ENCODE results near the gene EXD2. TPM values are rescaled to one million over a fixed set of nuclear protein-coding genes. Genes with fewer than 3 reads are reported as not detected.
"Not testable (repeated sequence)": the region's sequence is repeated elsewhere in the genome, so short reads cannot be mapped to it uniquely, and the experiment has no call there.

Gene EXD2
- total and polyA plus RNA-seq, 11 donors, result 7.2 to 20.9 (median 16.1) TPM

DNA sequence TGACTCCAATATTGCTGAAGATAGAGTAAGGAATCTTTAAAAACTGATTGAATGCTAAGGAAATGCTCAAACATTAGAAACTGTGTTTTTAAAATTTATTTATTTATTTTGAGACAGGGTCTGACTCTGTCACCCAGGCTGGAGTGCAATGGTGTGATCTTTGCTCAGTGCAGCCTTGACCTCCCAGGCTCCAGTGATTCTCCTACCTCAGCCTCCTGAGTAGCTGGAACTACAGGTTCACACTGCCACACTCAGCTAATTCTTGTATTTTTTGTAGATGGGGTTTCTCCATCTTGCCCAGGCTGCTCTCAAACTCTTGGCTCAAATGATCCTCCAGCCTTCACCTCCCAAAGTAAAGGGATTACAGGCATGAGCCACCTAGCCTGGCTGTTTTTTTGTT, 35.1 kb upstream of the EXD2 start:
- TF ChIP-seq, protein P1, sequence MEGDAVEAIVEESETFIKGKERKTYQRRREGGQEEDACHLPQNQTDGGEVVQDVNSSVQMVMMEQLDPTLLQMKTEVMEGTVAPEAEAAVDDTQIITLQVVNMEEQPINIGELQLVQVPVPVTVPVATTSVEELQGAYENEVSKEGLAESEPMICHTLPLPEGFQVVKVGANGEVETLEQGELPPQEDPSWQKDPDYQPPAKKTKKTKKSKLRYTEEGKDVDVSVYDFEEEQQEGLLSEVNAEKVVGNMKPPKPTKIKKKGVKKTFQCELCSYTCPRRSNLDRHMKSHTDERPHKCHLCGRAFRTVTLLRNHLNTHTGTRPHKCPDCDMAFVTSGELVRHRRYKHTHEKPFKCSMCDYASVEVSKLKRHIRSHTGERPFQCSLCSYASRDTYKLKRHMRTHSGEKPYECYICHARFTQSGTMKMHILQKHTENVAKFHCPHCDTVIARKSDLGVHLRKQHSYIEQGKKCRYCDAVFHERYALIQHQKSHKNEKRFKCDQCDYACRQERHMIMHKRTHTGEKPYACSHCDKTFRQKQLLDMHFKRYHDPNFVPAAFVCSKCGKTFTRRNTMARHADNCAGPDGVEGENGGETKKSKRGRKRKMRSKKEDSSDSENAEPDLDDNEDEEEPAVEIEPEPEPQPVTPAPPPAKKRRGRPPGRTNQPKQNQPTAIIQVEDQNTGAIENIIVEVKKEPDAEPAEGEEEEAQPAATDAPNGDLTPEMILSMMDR (IDR thresholded peaks at IDR 0.05), result no peak
- TF ChIP-seq POLR2A (IDR thresholded peaks at IDR 0.05), result no peak
- Histone ChIP-seq H3K4me3 (no peak overlapping the region), H3K27me3 (no peaks in the 10 kb centered on the region), H3K36me3 (no peaks in the 10 kb centered on the region), H3K27ac (no peak overlapping the region), H3K4me1 (peaks cover 0 to 12% (median 6%) of the 10 kb centered on the region in 12 donors), H3K9me3 (no peaks in the 10 kb centered on the region)
- no peak for ATAC-seq
- intact Hi-C loops (cut with DNase I), result loop anchor here in 4 of 10 donors (10.0 kb wide), 2 partner anchors 69 to 209 kb away; no protein-coding TSS in a partner anchor
- no peak for DNase-seq

DNA sequence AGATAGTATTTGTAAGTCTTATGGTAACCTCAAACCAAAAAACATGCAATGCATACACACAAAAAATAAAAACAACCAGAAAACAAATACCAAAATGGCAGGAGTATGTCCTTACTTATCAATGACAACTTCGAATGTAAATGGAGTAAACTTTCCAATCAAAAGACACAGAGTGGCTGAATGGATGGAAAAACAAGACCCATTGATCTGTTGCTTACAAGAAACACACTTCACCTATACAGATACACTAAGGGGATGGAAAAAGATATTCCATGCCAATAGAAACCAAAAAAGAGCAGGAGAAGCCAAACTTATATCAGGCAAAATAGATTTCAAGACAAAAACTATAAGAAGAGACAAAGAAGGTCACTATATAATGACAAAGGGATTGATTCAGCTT, 29.7 kb upstream of the EXD2 start:
- 70 to 84% (median 73%) methylated on average over 1 of the region's 1 CpG for WGBS, 4 donors
- Histone ChIP-seq H3K4me1 (no peaks in the 10 kb centered on the region), H3K9me3 (peaks cover 0 to 8% (median 0%) of the 10 kb centered on the region in 12 donors), H3K36me3 (no peaks in the 10 kb centered on the region), H3K27ac (no peak overlapping the region), H3K27me3 (no peaks in the 10 kb centered on the region), H3K4me3 (no peak overlapping the region)
- DNase-seq, result no peak
- ATAC-seq, result no peak
- TF ChIP-seq, protein P1 (IDR thresholded peaks at IDR 0.05), result no peak
- TF ChIP-seq POLR2A (IDR thresholded peaks at IDR 0.05), result no peak
- intact Hi-C loops (cut with DNase I), result no loop called here

DNA sequence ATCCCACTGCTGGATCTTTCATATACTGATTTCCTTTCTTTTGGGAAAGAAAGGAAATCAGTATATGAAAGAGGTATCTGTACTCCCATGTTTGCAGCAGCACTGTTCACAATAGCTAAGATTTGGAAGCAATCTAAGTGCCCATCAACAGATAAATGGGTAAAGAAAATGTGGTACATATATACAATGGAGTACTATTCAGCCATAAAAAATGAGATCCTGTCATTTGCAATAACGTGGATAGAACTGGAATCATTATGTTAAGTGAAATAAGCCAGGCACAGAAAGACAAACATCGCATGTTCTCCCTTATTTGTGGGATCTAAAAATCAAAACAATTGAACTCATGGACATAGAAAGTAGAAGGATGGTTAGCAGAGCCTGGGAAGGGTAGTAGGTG, 25.5 kb upstream of the EXD2 start:
- H3K27ac ChIP-seq; H3K36me3 ChIP-seq; DNase-seq; H3K27me3 ChIP-seq; H3K4me1 ChIP-seq; H3K9me3 ChIP-seq; H3K4me3 ChIP-seq; ATAC-seq; intact Hi-C loops (cut with DNase I): not testable (repeated sequence)
- 87 to 94% (median 89%) methylated on average over 2 of the region's 2 CpGs for WGBS, 4 donors

DNA sequence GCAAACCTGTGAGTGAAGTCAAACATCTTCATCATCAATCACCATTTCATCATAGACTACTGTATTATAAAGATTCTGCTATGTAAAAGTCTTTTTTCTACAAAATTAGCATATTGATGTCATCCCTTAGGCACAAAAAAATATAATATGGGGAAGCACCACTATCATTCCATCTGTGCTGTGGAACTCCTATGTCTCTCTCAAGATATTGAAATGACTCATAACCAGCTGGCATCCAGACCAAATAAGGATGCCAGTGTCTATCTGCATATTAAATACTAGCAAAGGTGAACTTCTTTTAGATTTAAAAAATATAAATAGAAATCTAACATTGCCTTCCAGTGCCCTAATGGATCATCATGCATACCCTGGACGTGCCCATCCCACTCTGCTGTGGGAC, 20.5 kb upstream of the EXD2 start:
- H3K4me3 ChIP-seq, result no peak overlapping the region
- H3K9me3 ChIP-seq, result no peaks in the 10 kb centered on the region
- H3K36me3 ChIP-seq, result no peaks in the 10 kb centered on the region
- H3K27me3 ChIP-seq, result peaks cover 0 to 5% (median 0%) of the 10 kb centered on the region in 9 donors
- H3K27ac ChIP-seq, result no peak overlapping the region
- ATAC-seq (no peak), DNase-seq (no peak)
- 81 to 94% (median 92%) methylated on average over 1 of the region's 1 CpG for WGBS, 4 donors
- intact Hi-C loops (cut with DNase I), result no loop called here
- TF ChIP-seq, protein P1 (IDR thresholded peaks at IDR 0.05), result no peak
- TF ChIP-seq POLR2A (IDR thresholded peaks at IDR 0.05), result no peak
- no peaks in the 10 kb centered on the region for H3K4me1 ChIP-seq

DNA sequence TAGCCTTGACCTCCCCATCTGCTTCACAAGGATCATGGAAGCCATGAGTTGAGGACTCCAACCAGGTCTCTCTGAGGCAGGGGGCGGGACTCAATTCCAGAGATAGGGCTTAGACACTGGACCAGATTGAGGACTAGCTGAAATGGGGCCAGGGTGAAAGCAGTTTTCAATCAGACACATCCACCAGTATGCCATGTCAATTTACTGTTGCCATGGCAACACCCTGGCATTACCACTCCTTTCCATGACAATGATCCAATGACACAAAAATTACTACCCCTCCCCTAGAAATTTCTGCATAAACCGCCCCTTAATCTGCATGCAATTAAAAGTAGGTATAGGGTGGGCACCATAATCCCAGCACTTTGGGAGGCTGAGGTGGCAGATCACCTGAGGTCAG, 19.7 kb upstream of the EXD2 start:
- Histone ChIP-seq H3K4me3 (no peak overlapping the region), H3K36me3 (no peaks in the 10 kb centered on the region), H3K27me3 (peaks cover 0 to 5% (median 0%) of the 10 kb centered on the region in 9 donors), H3K9me3 (no peaks in the 10 kb centered on the region), H3K27ac (no peak overlapping the region), H3K4me1 (no peaks in the 10 kb centered on the region)
- DNase-seq (no peak), ATAC-seq (no peak)
- no peak for TF ChIP-seq POLR2A (IDR thresholded peaks at IDR 0.05)
- TF ChIP-seq, protein P1 (IDR thresholded peaks at IDR 0.05), result no peak
- WGBS, 4 donors, result 92 to 96% (median 93%) methylated on average over 2 of the region's 2 CpGs
- intact Hi-C loops (cut with DNase I), result no loop called here
